H9 (cell line): ENCODE results near the gene ZNF638. TPM values are rescaled to one million over a fixed set of nuclear protein-coding genes. Genes with fewer than 3 reads are reported as not detected.

Source experiments
- DNase-seq: peaks from one replicate; pipeline ENCODE4 v3.0.0-alpha.2; 2017
- H2AFZ ChIP-seq: one replicate; pipeline ENCODE4 v1.6.1; 2013; ENCODE audit warnings: mild to moderate bottlenecking, low read length, control low read depth, moderate library complexity
- H2AK5ac ChIP-seq: 2 replicates; pipeline ENCODE4 v1.6.1; 2013; ENCODE audit warnings: low read length, control low read depth, mixed read lengths; ENCODE audit not compliant: insufficient read length
- H2BK120ac ChIP-seq: one replicate; pipeline ENCODE4 v1.6.1; 2013; ENCODE audit warnings: low read depth, mild to moderate bottlenecking, low read length, control low read depth, inconsistent platforms; ENCODE audit not compliant: poor library complexity, severe bottlenecking
- H2BK12ac ChIP-seq: 2 replicates; pipeline ENCODE4 v1.6.1; 2013; ENCODE audit warnings: low read length, control low read depth, mixed read lengths, low read depth; ENCODE audit not compliant: insufficient read length
- H2BK15ac ChIP-seq: 2 replicates; pipeline ENCODE4 v1.6.1; 2013; ENCODE audit warnings: low read depth, low read length, control low read depth
- H2BK20ac ChIP-seq: one replicate; pipeline ENCODE4 v1.6.1; 2013; ENCODE audit warnings: low read depth, mild to moderate bottlenecking, low read length, control low read depth, inconsistent platforms; ENCODE audit not compliant: poor library complexity, severe bottlenecking
- H2BK5ac ChIP-seq: 2 replicates; pipeline ENCODE4 v1.6.1; 2013; ENCODE audit warnings: low read length, control low read depth, mixed read lengths; ENCODE audit not compliant: insufficient read length
- H3K14ac ChIP-seq: 2 replicates; pipeline ENCODE4 v1.6.1; 2013; ENCODE audit warnings: low read length, control low read depth; ENCODE audit not compliant: insufficient read depth
- H3K18ac ChIP-seq: 2 replicates; pipeline ENCODE4 v1.6.1; 2013; ENCODE audit warnings: low read depth, mild to moderate bottlenecking, mixed read lengths, low read length, control low read depth; ENCODE audit not compliant: insufficient read length
- H3K23ac ChIP-seq: 2 replicates; pipeline ENCODE4 v1.6.1; 2013; ENCODE audit warnings: low read length, control low read depth, mixed read lengths, low read depth; ENCODE audit not compliant: insufficient read length
- H3K23me2 ChIP-seq: 2 replicates; pipeline ENCODE4 v1.6.1; 2013; ENCODE audit warnings: low read depth, mild to moderate bottlenecking, mixed read lengths, low read length, control low read depth; ENCODE audit not compliant: insufficient read length, poor library complexity, severe bottlenecking
- H3K27ac ChIP-seq: 2 replicates; pipeline ENCODE4 v1.5.1; 2013; ENCODE audit warnings: low read length, control low read depth, mixed read lengths, low read depth; ENCODE audit not compliant: insufficient read length
- H3K27me3 ChIP-seq: 2 replicates; pipeline ENCODE4 v1.6.1; 2013; ENCODE audit warnings: low read length, control low read depth, inconsistent platforms; ENCODE audit not compliant: insufficient read depth
- H3K4ac ChIP-seq: 2 replicates; pipeline ENCODE4 v1.6.1; 2013; ENCODE audit warnings: low read depth, mild to moderate bottlenecking, control low read depth, inconsistent platforms, low read length, moderate library complexity
- H3K4me1 ChIP-seq: 2 replicates; pipeline ENCODE4 v1.6.1; 2013; ENCODE audit warnings: low read length, control low read depth, inconsistent platforms; ENCODE audit not compliant: insufficient read depth
- H3K4me2 ChIP-seq: 2 replicates; pipeline ENCODE4 v1.6.1; 2013; ENCODE audit warnings: low read length, control low read depth, mixed read lengths; ENCODE audit not compliant: insufficient read length, insufficient read depth
- H3K56ac ChIP-seq: 2 replicates; pipeline ENCODE4 v1.6.1; 2013; ENCODE audit warnings: low read depth, mild to moderate bottlenecking, mixed read lengths, low read length, control low read depth; ENCODE audit not compliant: insufficient read length
- H3K79me1 ChIP-seq: 2 replicates; pipeline ENCODE4 v1.6.1; 2013; ENCODE audit warnings: low read depth, mild to moderate bottlenecking, moderate library complexity, low read length, control low read depth, inconsistent platforms; ENCODE audit not compliant: insufficient read depth, poor library complexity, severe bottlenecking
- H3K79me2 ChIP-seq: 2 replicates; pipeline ENCODE4 v1.6.1; 2013; ENCODE audit warnings: low read length, control low read depth, inconsistent platforms; ENCODE audit not compliant: insufficient read depth
- H3K9ac ChIP-seq: 2 replicates; pipeline ENCODE4 v1.6.1; 2013; ENCODE audit warnings: low read length, control low read depth, mixed read lengths; ENCODE audit not compliant: insufficient read length; ENCODE audit errors: extremely low read depth
- H3K9me3 ChIP-seq: one replicate; pipeline ENCODE4 v1.6.1; 2013; ENCODE audit warnings: low read depth, low read length, inconsistent platforms; ENCODE audit not compliant: control insufficient read depth
- H3T11ph ChIP-seq: one replicate; pipeline ENCODE4 v1.6.1; 2013; ENCODE audit warnings: mild to moderate bottlenecking, low read length, control low read depth, inconsistent platforms
- H4K20me1 ChIP-seq: one replicate; pipeline ENCODE4 v1.6.1; 2013; ENCODE audit not compliant: control insufficient read depth, insufficient read length, insufficient read depth
- H4K5ac ChIP-seq: 2 replicates; pipeline ENCODE4 v1.6.1; 2013; ENCODE audit warnings: low read depth, mild to moderate bottlenecking, mixed read lengths, low read length, control low read depth; ENCODE audit not compliant: insufficient read length
- H4K8ac ChIP-seq: replicated peaks from 2 replicates; pipeline ENCODE4 v1.6.1; 2013; ENCODE audit warnings: low read length, control low read depth, mixed read lengths, low read depth; ENCODE audit not compliant: insufficient read length
- H4K91ac ChIP-seq: 2 replicates; pipeline ENCODE4 v1.6.1; 2013; ENCODE audit warnings: low read depth, mild to moderate bottlenecking, moderate library complexity, mixed read lengths, low read length, control low read depth; ENCODE audit not compliant: insufficient read length
- H3K27ac Mint-ChIP-seq, 3 experiments: 2 replicates in 2 of 3; 3 replicates in 1 of 3; pipeline ENCODE4 v1.8.0; 2020 to 2021; ENCODE audit warnings: mixed read lengths in 3 of 3, mild to moderate bottlenecking in 1 of 3, moderate library complexity in 1 of 3
- H3K27me3 Mint-ChIP-seq: 2 replicates; pipeline ENCODE4 v1.8.0; 2021; ENCODE audit warnings: low read depth, mild to moderate bottlenecking, moderate library complexity, mixed read lengths
- H3K36me3 Mint-ChIP-seq, 3 experiments: 2 replicates in 2 of 3; 3 replicates in 1 of 3; pipeline ENCODE4 v1.8.0; 2020 to 2021; ENCODE audit warnings: low read depth in 3 of 3, mixed read lengths in 3 of 3; ENCODE audit not compliant: insufficient read depth in 1 of 3
- H3K4me1 Mint-ChIP-seq, 2 experiments: 2 replicates each; pipeline ENCODE4 v1.8.0; 2020; ENCODE audit warnings: mixed read lengths in 2 of 2
- H3K4me3 Mint-ChIP-seq, 2 experiments: 2 replicates in 1 of 2; 3 replicates in 1 of 2; pipeline ENCODE4 v1.8.0; 2020 to 2021; ENCODE audit warnings: mild to moderate bottlenecking in 2 of 2, mixed read lengths in 2 of 2, moderate library complexity in 1 of 2
- H3K9me3 Mint-ChIP-seq, 2 experiments: 2 replicates in 1 of 2; 3 replicates in 1 of 2; pipeline ENCODE4 v1.8.0; 2020; ENCODE audit warnings: mild to moderate bottlenecking in 2 of 2, mixed read lengths in 2 of 2, moderate library complexity in 1 of 2
- CTCF ChIP-seq: fragments of 200-600 bp; sonication (generic); conservative IDR thresholded peaks from 3 replicates; pipeline ENCODE4 v1.8.0; 2021; ENCODE audit warnings: antibody characterized with exemption, mild to moderate bottlenecking
- WGBS: extraction: QIAGEN DNeasy Blood & Tissue Kit; methylation state at CpG from one replicate; pipeline ENCODE4 v1.1.7; 2013; ENCODE audit warnings: missing lambda C conversion rate, low lambda C conversion rate, mixed read lengths; ENCODE audit not compliant: insufficient read length; ENCODE audit errors: extremely low coverage; 5-methylcytosine and 5-hydroxymethylcytosine counted together
- total RNA-seq: library from RNA; stranded (reverse); gene quantifications from 2 replicates; pipeline ENCODE4 v1.2.1, GENCODE V29; 2021

Gene ZNF638
- total RNA-seq, 1 experiment from 2014 or later, result 146 TPM

- no CpG with 5 or more reads among the region's 3 CpGs for WGBS
- Histone ChIP-seq H2BK5ac (no peak overlapping the region), H3K56ac (no peak overlapping the region), H2BK120ac (no peak overlapping the region), H4K20me1 (no peaks in the 10 kb centered on the region), H3K9ac (no peak overlapping the region), H3K23ac (no peak overlapping the region), H3K23me2 (no peaks in the 10 kb centered on the region), H3T11ph (no peak overlapping the region), H3K27me3 (no peaks in the 10 kb centered on the region), H4K91ac (no peak overlapping the region), H3K4ac (no peak overlapping the region), H3K18ac (no peak overlapping the region), H2BK12ac (no peak overlapping the region), H2AK5ac (no peak overlapping the region), H2AFZ (no peak overlapping the region), H2BK20ac (no peak overlapping the region), H3K14ac (no peak overlapping the region), H3K9me3 (no peaks in the 10 kb centered on the region), H3K79me1 (no peaks in the 10 kb centered on the region), H3K4me2 (no peak overlapping the region), H4K5ac (no peak overlapping the region), H3K79me2 (no peaks in the 10 kb centered on the region), H3K27ac (no peak overlapping the region), H3K4me1 (no peaks in the 10 kb centered on the region), H2BK15ac (no peak overlapping the region), H4K8ac (no peak overlapping the region)
- Mint-ChIP-seq H3K27me3 (no peaks in the 10 kb centered on the region), H3K4me3 (no peak overlapping the region), H3K9me3 (peaks cover 4 to 6% of the 10 kb centered on the region in 2 experiments; a peak in 4 of 5 replicates), H3K27ac (peak overlapping the region in 1 of 3 experiments; percentile 38; a peak in 2 of 7 replicates), H3K36me3 (peaks cover 41 to 60% (median 58%) of the 10 kb centered on the region in 3 experiments), H3K4me1 (no peaks in the 10 kb centered on the region)
- DNase-seq, result no peak
- TF ChIP-seq CTCF, result no peak
Measured at GRCh38 chr2:71409611-71410010, 78.0 kb downstream of the ZNF638 start.
